ENCODE data around the gene CEP43.

DNA sequence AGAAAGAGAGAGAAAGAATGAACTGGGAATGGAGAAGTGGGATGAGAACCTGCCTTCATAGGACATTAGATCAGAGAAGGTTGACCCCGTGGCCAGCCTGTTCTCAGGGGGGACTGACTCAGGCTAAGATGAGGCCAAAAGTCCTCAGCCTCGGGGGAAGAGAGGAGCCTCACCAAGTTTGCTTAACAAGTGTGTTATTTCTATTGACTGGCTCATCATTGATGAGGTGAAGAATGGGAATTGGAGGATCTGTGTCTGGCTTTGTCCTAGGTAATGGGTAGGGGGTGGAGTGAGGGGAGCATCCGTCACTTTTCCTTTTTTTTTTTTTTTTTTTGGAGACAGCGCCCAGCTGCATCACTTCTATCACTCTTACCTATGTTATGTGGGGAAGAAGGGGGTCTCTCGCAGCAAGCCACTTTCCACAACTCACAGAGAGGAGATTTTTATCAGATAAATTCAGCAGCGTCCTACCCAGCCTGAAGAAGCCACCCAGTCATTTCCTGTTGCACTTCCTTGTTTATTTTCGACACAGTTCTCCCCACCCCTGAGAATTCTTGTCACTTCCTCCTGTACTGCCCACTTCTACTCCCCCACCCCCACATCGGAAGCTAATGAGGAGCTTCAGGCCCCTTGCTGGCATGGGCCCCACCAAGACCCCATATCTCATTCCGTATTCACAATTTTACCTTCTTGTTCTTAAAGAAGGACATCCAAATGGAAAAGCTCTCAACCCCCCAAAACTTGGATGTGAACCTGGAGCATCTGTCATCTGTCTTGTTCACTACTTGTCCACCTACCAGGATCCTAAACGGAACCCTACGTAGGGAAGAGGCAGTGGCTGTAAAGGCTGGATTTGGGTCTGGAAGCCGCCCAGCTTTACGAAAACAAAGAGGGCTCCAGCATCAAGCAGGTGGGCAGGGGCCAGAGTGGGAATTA, 40.0 kb upstream of the CEP43 start:
- no peak for TF ChIP-seq EP300 (IDR thresholded peaks at IDR 0.05; ENCODE audit: low read depth)
- TF ChIP-seq, protein P1, sequence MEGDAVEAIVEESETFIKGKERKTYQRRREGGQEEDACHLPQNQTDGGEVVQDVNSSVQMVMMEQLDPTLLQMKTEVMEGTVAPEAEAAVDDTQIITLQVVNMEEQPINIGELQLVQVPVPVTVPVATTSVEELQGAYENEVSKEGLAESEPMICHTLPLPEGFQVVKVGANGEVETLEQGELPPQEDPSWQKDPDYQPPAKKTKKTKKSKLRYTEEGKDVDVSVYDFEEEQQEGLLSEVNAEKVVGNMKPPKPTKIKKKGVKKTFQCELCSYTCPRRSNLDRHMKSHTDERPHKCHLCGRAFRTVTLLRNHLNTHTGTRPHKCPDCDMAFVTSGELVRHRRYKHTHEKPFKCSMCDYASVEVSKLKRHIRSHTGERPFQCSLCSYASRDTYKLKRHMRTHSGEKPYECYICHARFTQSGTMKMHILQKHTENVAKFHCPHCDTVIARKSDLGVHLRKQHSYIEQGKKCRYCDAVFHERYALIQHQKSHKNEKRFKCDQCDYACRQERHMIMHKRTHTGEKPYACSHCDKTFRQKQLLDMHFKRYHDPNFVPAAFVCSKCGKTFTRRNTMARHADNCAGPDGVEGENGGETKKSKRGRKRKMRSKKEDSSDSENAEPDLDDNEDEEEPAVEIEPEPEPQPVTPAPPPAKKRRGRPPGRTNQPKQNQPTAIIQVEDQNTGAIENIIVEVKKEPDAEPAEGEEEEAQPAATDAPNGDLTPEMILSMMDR (IDR thresholded peaks at IDR 0.05) = no peak
